Renal cortex interstitium (tissue), 11 donors: ENCODE measurements around the gene PPP1R12C. TPM values are rescaled to one million over a fixed set of nuclear protein-coding genes. Genes with fewer than 3 reads are reported as not detected.
"Not testable (repeated sequence)": the region's sequence is repeated elsewhere in the genome, so short reads cannot be mapped to it uniquely, and the experiment has no call there.

ENCODE experiments used
- DNase-seq, 11 donors: peaks; one replicate each; pipeline ENCODE4 v3.0.0-alpha.2; 2013; ENCODE audit warnings: low read depth in 9 of 11, low spot score in 4 of 11; ENCODE audit errors: extremely low read depth in 1 of 11
- polyA plus RNA-seq, 3 donors: library from polyadenylated mRNA; unstranded; fragments of 120-200 nt; gene quantifications; one replicate each; pipeline ENCODE4 v1.2.1, GENCODE V29; 2013; ENCODE audit not compliant: insufficient read length in 3 of 3

Gene PPP1R12C
- polyA plus RNA-seq, 3 donors = 66.4 to 116 (median 95.8) TPM

DNA sequence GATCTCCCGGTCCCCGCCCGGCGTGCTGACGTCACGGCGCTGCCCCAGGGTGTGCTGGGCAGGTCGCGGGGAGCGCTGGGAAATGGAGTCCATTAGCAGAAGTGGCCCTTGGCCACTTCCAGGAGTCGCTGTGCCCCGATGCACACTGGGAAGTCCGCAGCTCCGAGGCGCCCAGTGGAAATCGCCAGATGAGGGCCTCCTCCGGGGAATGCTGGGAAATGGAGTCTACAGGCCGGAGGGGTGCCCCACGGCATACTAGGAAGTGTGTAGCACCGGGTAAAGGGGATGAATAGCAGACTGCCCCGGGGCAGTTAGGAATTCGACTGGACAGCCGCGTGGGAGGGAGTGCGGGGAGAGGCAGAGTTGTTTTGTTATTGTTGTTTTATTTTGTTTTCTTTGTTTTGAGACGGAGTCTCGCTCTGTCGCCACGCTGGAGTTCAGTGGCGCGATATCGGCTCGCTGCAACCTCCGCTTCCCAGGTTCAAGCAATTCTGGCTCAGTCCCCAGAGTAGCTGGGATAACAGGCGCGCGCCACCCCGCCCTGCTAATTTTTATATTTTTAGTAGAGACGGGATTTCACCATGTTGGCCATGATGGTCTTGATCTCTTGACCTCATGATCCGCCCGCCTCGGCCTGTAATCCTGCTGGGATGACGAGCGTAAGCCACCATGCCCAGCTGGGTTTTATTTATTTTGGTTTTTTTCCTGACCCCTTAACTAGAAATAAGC is 390 bp upstream of the PPP1R12C start:
- DNase-seq = peak; percentile 90 to 99 (median 98)

DNA sequence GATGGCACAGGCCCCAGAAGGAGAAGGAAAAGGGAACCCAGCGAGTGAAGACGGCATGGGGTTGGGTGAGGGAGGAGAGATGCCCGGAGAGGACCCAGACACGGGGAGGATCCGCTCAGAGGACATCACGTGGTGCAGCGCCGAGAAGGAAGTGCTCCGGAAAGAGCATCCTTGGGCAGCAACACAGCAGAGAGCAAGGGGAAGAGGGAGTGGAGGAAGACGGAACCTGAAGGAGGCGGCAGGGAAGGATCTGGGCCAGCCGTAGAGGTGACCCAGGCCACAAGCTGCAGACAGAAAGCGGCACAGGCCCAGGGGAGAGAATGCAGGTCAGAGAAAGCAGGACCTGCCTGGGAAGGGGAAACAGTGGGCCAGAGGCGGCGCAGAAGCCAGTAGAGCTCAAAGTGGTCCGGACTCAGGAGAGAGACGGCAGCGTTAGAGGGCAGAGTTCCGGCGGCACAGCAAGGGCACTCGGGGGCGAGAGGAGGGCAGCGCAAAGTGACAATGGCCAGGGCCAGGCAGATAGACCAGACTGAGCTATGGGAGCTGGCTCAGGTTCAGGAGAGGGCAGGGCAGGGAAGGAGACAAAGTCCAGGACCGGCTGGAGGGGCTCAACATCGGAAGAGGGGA is 1.1 kb downstream of the PPP1R12C start:
- no peak for DNase-seq

- DNase-seq = no peak
These were observed 1.9 kb downstream of the PPP1R12C start for GRCh38 chr19:55115446-55116065.

DNA sequence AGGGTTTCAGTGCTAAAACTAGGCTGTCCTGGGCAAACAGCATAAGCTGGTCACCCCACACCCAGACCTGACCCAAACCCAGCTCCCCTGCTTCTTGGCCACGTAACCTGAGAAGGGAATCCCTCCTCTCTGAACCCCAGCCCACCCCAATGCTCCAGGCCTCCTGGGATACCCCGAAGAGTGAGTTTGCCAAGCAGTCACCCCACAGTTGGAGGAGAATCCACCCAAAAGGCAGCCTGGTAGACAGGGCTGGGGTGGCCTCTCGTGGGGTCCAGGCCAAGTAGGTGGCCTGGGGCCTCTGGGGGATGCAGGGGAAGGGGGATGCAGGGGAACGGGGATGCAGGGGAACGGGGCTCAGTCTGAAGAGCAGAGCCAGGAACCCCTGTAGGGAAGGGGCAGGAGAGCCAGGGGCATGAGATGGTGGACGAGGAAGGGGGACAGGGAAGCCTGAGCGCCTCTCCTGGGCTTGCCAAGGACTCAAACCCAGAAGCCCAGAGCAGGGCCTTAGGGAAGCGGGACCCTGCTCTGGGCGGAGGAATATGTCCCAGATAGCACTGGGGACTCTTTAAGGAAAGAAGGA is 2.8 kb downstream of the PPP1R12C start:
- no peak for DNase-seq

DNA sequence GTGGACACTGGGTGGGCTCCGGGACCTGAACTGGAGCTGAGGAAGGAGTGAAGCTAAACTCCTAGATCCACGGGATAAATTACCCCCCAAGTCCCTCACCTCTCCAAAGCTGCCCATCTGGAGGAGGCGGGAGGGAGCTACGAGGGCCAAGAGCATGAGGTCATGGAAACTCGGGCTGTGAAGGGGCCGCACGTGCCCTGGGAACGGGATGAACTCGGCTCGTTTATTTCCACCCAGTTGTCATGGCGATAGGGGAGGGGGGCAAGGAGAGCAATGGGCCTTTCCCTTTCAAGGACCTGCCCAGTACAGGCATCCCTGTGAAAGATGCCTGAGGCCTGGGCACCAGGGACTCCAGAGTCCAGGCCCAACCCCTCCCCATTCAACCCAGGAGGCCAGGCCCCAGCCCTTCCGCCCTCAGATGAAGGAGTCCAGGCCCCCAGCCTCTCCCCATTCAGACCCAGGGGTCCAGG is 3.8 kb downstream of the PPP1R12C start:
- DNase-seq = peak; percentile 66 to 94 (median 82)

- DNase-seq = no peak
These were observed 4.5 kb downstream of the PPP1R12C start for GRCh38 chr19:55112777-55113569.

- DNase-seq = no peak
These were observed 5.1 kb downstream of the PPP1R12C start for GRCh38 chr19:55112246-55112776.

- DNase-seq = no peak
These were observed 6.1 kb downstream of the PPP1R12C start for GRCh38 chr19:55111238-55111831.

DNA sequence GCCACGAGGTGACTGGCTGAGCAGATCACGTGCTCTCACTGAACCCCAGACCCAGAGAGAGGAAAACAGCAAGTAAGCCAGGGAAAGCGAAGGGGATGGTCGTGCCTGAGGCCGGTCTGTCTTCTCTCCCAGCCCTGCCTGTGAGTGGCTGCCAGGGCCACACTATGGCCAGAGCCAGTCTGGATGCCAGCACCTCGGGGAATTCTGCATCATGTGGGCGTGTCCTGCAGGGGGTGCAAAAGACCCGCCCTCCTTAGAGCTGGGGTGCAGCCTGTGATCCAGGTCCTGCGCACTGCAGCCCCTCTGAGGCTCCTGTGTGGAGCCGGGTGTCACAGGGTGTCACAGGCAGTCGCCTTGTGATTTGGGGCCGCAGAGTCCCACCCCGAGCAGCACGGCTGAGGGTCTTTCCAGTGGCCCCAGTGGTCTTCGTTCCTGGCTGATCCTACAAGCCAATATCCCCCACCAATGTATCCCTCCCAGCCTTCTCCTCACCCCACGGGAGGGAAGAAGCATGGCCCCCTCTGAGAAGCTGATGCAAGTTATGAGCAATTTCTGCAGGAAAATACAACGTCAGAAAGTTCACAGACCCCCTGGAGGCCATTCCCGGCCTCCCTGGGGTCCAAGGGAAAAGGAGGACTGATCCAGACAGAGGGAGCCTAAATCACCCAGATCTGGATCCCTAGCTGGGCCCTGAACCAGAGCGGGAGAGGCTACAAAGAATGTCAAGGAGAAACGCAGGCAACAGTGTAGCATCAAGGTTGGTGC is 7.7 kb downstream of the PPP1R12C start:
- DNase-seq = no peak

GRCh38 chr19:55107252-55107651 is 10.2 kb downstream of the PPP1R12C start:
- not testable (repeated sequence) for DNase-seq

DNA sequence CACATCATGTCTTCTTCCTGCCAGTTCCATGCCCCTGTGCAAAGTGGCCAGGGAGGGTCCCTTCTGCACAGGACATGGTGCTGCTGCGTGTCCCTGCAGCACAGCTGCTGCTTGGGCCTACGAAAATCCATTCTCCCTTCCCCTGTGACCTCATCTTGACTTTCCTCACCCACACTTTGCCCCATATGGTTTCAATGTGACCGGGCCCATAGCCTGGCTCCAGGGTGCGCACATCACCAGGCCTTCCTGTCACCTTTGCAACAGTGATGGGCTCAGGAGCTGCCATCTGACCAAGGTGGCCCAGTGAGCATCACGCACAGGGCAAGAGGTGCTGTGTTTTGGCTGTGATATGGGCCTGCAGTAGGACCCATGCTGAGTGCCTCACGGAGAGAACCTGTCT is 10.8 kb downstream of the PPP1R12C start:
- no peak for DNase-seq

GRCh38 chr19:55105237-55105636 is 12.2 kb downstream of the PPP1R12C start:
- DNase-seq = no peak

DNA sequence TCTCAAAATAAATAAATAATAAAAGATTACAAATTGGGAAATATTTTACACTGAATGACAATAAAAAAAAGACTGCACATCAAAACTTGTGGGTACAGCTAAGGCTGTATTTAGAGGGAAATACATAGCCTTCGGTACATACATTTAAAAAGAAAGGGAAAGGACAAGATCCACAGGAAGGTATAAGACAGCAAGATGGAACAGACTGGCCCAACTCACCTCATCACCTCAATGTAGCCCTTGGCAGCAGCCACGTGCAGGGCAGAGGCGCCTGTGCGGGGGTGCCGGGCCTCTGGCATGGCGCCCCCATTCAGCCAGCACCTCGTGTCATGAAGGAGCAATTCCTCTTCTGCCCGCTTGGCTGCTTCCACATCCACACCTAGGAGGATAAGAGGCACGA is 14.2 kb downstream of the PPP1R12C start:
- no peak for DNase-seq

DNA sequence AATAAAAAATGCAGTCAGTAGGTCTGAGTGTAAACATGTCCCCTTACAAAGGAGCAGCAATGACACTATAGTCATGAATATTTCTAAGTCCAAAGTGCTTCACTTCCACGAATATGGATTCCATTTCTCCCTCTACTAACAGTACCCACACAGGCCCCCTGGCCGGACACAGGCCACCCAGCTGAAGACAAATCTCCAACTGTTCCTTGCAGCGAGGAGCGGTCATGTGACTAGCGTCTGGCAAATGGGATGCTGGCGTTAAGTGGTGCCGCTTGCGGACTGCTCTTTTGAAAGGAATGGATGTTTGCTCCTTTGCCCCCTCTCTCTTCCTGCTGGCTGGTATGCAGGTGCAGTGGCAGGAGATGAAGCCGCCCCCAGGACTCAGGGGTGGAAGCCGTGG is 16.2 kb downstream of the PPP1R12C start:
- DNase-seq = no peak

- DNase-seq = no peak
These were observed 17.6 kb downstream of the PPP1R12C start for GRCh38 chr19:55099557-55100506.

GRCh38 chr19:55098716-55099556 is 18.5 kb downstream of the PPP1R12C start:
- DNase-seq = no peak
